HepG2 (cell line): ENCODE data around the gene SESN1. TPM values are rescaled to one million over a fixed set of nuclear protein-coding genes. Genes with fewer than 3 reads are reported as not detected.

Experiments used
- ATAC-seq: fragments of 200-7000 bp; cut with Tn5 transposase; 3 replicates; pipeline ENCODE4 v1.9.1; 2020; ENCODE audit warnings: mild to moderate bottlenecking, moderate library complexity
- BruUV-seq: library from RNA; stranded (reverse); fragments of 400-500 nt; replicated peaks from 2 replicates; lab custom pipeline; 2021; lab: Mats Ljungman, UMichigan
- CTCF ChIA-PET: fragments of 300-600 bp; formaldehyde crosslinking; extraction: SDS; loops from one replicate; lab custom pipeline; 2021; ENCODE audit warnings: low total read pairs, inconsistent platforms, low intra/inter-chr PET ratio; lab: Yijun Ruan, JAX
- POLR2A ChIA-PET: fragments of 350-600 bp; sonication (Branson Sonifier 250); formaldehyde crosslinking; loops from one replicate; lab custom pipeline; 2020; ENCODE audit warnings: antibody characterized with exemption, inconsistent platforms; lab: Yijun Ruan, JAX
- DNase-seq: peaks from one replicate; pipeline ENCODE4 v3.0.0-alpha.2; 2015; ENCODE audit warnings: low spot score
- FAIRE-seq: peaks from 3 replicates; lab custom pipeline; 2011; peaks lifted over from hg19 to GRCh38; lab: Jason Lieb, UNC
- H2AFZ ChIP-seq: one replicate; pipeline ENCODE4 v1.6.1; 2011; ENCODE audit warnings: low read length, inconsistent platforms
- H3K27ac ChIP-seq: fragments of 300-600 bp; 3 replicates; pipeline ENCODE4 v1.8.0; 2011; ENCODE audit warnings: mixed run types, mild to moderate bottlenecking, mixed read lengths, low read length, inconsistent platforms; ENCODE audit not compliant: insufficient read depth; ENCODE audit errors: extremely low read length
- H3K27me3 ChIP-seq, 2 experiments: fragments of 200-600 bp in 1 of 2; 2 replicates in 1 of 2; 3 replicates in 1 of 2; pipeline versions ENCODE4 v1.6.0 to v1.8.0; 2011; ENCODE audit warnings: low read length in 2 of 2, mild to moderate bottlenecking in 2 of 2, moderate library complexity in 2 of 2, inconsistent platforms in 1 of 2; ENCODE audit not compliant: insufficient read depth in 2 of 2, control insufficient read depth in 1 of 2
- H3K36me3 ChIP-seq, 2 experiments: fragments of 200-600 bp in 1 of 2; replicated peaks in 1 of 2; 2 replicates in 1 of 2; 3 replicates in 1 of 2; pipeline versions ENCODE4 v1.5.1 to v1.8.0; 2011; ENCODE audit warnings: low read length in 2 of 2, inconsistent platforms in 1 of 2; ENCODE audit not compliant: insufficient read depth in 2 of 2, control insufficient read depth in 1 of 2
- H3K4me1 ChIP-seq: 2 replicates; pipeline ENCODE4 v1.5.1; 2012; ENCODE audit warnings: low read length, inconsistent platforms; ENCODE audit not compliant: insufficient read depth
- H3K4me2 ChIP-seq: 2 replicates; pipeline ENCODE4 v1.6.0; 2011; ENCODE audit warnings: low read depth, low read length, inconsistent platforms
- H3K4me3 ChIP-seq, 3 experiments: fragments of 200-600 bp in 1 of 3; sonication (generic), shearing (Covaris generic) in 1 of 3; replicated peaks in 1 of 3; 2 replicates each; pipeline ENCODE4 v1.5.1; 2011 to 2016; ENCODE audit warnings: low read length in 3 of 3, inconsistent platforms in 2 of 3, low read depth in 2 of 3, mild to moderate bottlenecking in 2 of 3, control low read depth in 1 of 3, mixed read lengths in 1 of 3; ENCODE audit not compliant: insufficient read depth in 1 of 3
- H3K79me2 ChIP-seq: one replicate; pipeline ENCODE4 v1.6.1; 2011; ENCODE audit warnings: low read length, inconsistent platforms; ENCODE audit not compliant: insufficient read depth
- H3K9ac ChIP-seq: 2 replicates; pipeline ENCODE4 v1.6.0; 2011; ENCODE audit warnings: mild to moderate bottlenecking, low read depth, low read length, inconsistent platforms; ENCODE audit not compliant: insufficient read depth
- H3K9me3 ChIP-seq: 2 replicates; pipeline ENCODE4 v1.5.1; 2012; ENCODE audit warnings: mild to moderate bottlenecking, low read length
- H4K20me1 ChIP-seq: 2 replicates; pipeline ENCODE4 v1.6.0; 2011; ENCODE audit warnings: inconsistent platforms, mild to moderate bottlenecking, low read length, moderate library complexity; ENCODE audit not compliant: insufficient read depth
- BRD4 ChIP-seq: sonication (generic); formaldehyde crosslinking; IDR thresholded peaks from 2 replicates; pipeline ENCODE4 v1.4.0; 2020; ENCODE audit warnings: missing genetic modification reagents
- CENPT ChIP-seq: sonication (generic); formaldehyde crosslinking; IDR thresholded peaks from 2 replicates; pipeline ENCODE4 v1.8.0; 2022; ENCODE audit warnings: low read depth, mild to moderate bottlenecking, moderate library complexity, missing genetic modification reagents
- GATAD1 ChIP-seq: IDR thresholded peaks from 2 replicates; pipeline ENCODE4 v1.6.1; 2016; ENCODE audit warnings: missing genetic modification reagents, missing compliant biosample characterization
- GFI1 ChIP-seq: sonication (generic); formaldehyde crosslinking; IDR thresholded peaks from 2 replicates; pipeline ENCODE4 v1.5.0; 2020; ENCODE audit warnings: missing genetic modification reagents, mild to moderate bottlenecking, borderline replicate concordance
- MAZ ChIP-seq, 2 experiments: sonication (generic) in 1 of 2; formaldehyde crosslinking in 1 of 2; IDR thresholded peaks; 2 replicates each; pipeline versions ENCODE4 v1.5.0 to v1.6.1; 2012 to 2020; ENCODE audit warnings: low read depth in 2 of 2, mild to moderate bottlenecking in 2 of 2, borderline replicate concordance in 1 of 2, improper control_type of control experiment in 1 of 2, low read length in 1 of 2, missing genetic modification reagents in 1 of 2, moderate library complexity in 1 of 2
- NCOR1 ChIP-seq: fragments of 200-600 bp; sonication (generic); IDR thresholded peaks from 2 replicates; pipeline ENCODE4 v1.7.0; 2017; ENCODE audit warnings: antibody characterized with exemption, low read length, borderline replicate concordance
- PLRG1 ChIP-seq: fragments of 450-650 bp; conservative IDR thresholded peaks from 2 replicates; pipeline ENCODE4 v1.6.1; 2016
- REXO4 ChIP-seq: sonication (generic); formaldehyde crosslinking; IDR thresholded peaks from 2 replicates; pipeline ENCODE4 v1.8.0; 2022; ENCODE audit warnings: missing genetic modification reagents, mild to moderate bottlenecking, borderline replicate concordance
- SCMH1 ChIP-seq: sonication (generic); formaldehyde crosslinking; IDR thresholded peaks from 2 replicates; pipeline ENCODE4 v1.9.0; 2021; ENCODE audit warnings: missing genetic modification reagents, mild to moderate bottlenecking, borderline replicate concordance
- ZNF773 ChIP-seq: sonication (generic); formaldehyde crosslinking; IDR thresholded peaks from 2 replicates; pipeline ENCODE4 v1.4.0; 2020; ENCODE audit warnings: missing genetic modification reagents, borderline replicate concordance
- ZNF788 ChIP-seq: sonication (generic); formaldehyde crosslinking; IDR thresholded peaks from 2 replicates; pipeline ENCODE4 v1.5.0; 2020; ENCODE audit warnings: mild to moderate bottlenecking, missing genetic modification reagents, borderline replicate concordance
- WGBS: methylation state at CpG from one replicate; pipeline ENCODE4 v1.1.6; 2017; ENCODE audit warnings: low lambda C conversion rate; 5-methylcytosine and 5-hydroxymethylcytosine counted together
- in situ Hi-C: cut with HindIII; loops from 2 replicates; pipeline ENCODE4 v1.10.0; 2017; ENCODE audit warnings: low pct_unique_long_range_greater_than_20kb; ENCODE audit not compliant: extremely low pct_ligation_motif_present
- intact Hi-C: fragments of 100-400 bp; cut with micrococcal nuclease; formaldehyde crosslinking; loops from one replicate; pipeline ENCODE4 v1.10.0; 2022; ENCODE audit not compliant: unreplicated experiment
- polyA plus RNA-seq, 8 experiments: library from polyadenylated mRNA; depleted of rRNA in 3 of 8; stranded (reverse) in 7 of 8; unstranded in 1 of 8; fragments of >200 nt; fragmentation: Illumina TruSeq in 4 of 8; extraction: Trizol in 4 of 8; gene quantifications; 2 replicates each; pipeline versions ENCODE4 v1.2.1 to v1.2.3, GENCODE V29; 2011 to 2016; ENCODE audit warnings: low read depth in 4 of 8, missing spikeins in 1 of 8, mixed read lengths in 1 of 8; ENCODE audit not compliant: insufficient read depth in 1 of 8
- total RNA-seq, 5 experiments: library from RNA; depleted of rRNA; stranded (reverse); fragments of >200 nt; fragmentation: Illumina TruSeq; extraction: Trizol; gene quantifications; 2 replicates each; pipeline ENCODE4 v1.2.3, GENCODE V29; 2016; ENCODE audit warnings: low read depth in 1 of 5
- TF ChIP-seq, protein P1 (sequence below): sonication (generic); formaldehyde crosslinking; IDR thresholded peaks from 2 replicates; pipeline ENCODE4 v1.4.0; 2020; ENCODE audit warnings: missing genetic modification reagents

The SESN1 gene
- total and polyA plus RNA-seq, 2 of the 13 experiments (the other 11 are each of a cell fraction or from before 2014, with no cell fraction given) = 24.9 to 44.7 TPM

DNA sequence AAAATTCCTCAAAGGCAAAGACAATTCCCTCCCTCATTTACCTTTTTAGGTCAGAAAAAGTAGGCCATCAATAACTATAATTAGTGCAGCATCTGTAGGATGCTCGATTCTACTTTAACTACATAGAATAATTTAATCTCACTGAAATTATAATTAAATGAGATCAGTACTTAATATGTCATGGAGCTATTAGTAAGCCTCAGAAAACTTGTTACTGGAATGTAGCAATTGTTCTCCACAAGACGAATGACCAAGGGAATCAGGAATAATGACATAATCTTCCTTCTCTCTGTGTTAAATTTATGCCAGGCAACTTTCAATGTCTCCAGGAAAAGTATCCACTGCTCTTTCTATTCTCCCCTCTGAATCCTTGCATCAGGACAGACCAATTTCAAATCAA is 34.1 kb downstream of the SESN1 start:
- POLR2A ChIA-PET = no interaction called here
- no peaks in the 10 kb centered on the region for H3K27me3 ChIP-seq
- H3K4me2 ChIP-seq = no peak overlapping the region
- intact Hi-C loops = no loop called here
- H3K36me3 ChIP-seq = no peaks in the 10 kb centered on the region
- FAIRE-seq = no peak
- H3K4me1 ChIP-seq = peaks cover 16% of the 10 kb centered on the region
- H2AFZ ChIP-seq = no peak overlapping the region
- DNase-seq = no peak
- ATAC-seq = no peak
- CTCF ChIA-PET = no interaction called here
- TF ChIP-seq MAZ (IDR thresholded peaks at IDR 0.05; ENCODE audit: borderline replicate concordance, low read depth, low read length) (no peak), MAZ (CRISPR knock-in tag; IDR thresholded peaks at IDR 0.05; ENCODE audit: low read depth) (no peak), PLRG1 (no peak), REXO4 (no peak), ZNF773 (CRISPR knock-in tag) (no peak), GFI1 (CRISPR knock-in tag) (no peak), NCOR1 (no peak), ZNF788 (no peak), GATAD1 (CRISPR knock-in tag) (no peak), CENPT (no peak), SCMH1 (CRISPR knock-in tag) (no peak), BRD4 (CRISPR knock-in tag) (no peak)
- TF ChIP-seq, protein P1, sequence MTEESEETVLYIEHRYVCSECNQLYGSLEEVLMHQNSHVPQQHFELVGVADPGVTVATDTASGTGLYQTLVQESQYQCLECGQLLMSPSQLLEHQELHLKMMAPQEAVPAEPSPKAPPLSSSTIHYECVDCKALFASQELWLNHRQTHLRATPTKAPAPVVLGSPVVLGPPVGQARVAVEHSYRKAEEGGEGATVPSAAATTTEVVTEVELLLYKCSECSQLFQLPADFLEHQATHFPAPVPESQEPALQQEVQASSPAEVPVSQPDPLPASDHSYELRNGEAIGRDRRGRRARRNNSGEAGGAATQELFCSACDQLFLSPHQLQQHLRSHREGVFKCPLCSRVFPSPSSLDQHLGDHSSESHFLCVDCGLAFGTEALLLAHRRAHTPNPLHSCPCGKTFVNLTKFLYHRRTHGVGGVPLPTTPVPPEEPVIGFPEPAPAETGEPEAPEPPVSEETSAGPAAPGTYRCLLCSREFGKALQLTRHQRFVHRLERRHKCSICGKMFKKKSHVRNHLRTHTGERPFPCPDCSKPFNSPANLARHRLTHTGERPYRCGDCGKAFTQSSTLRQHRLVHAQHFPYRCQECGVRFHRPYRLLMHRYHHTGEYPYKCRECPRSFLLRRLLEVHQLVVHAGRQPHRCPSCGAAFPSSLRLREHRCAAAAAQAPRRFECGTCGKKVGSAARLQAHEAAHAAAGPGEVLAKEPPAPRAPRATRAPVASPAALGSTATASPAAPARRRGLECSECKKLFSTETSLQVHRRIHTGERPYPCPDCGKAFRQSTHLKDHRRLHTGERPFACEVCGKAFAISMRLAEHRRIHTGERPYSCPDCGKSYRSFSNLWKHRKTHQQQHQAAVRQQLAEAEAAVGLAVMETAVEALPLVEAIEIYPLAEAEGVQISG = no peak
- WGBS = 96% methylated on average over 2 of the region's 2 CpGs
- in situ Hi-C loops = no loop called here
- no TSS peak for BruUV-seq
- H3K79me2 ChIP-seq = no peaks in the 10 kb centered on the region
- no peak overlapping the region for H3K27ac ChIP-seq
- no peak overlapping the region for H3K9ac ChIP-seq
- no peaks in the 10 kb centered on the region for H3K9me3 ChIP-seq
- no peak overlapping the region for H3K4me3 ChIP-seq
- no peaks in the 10 kb centered on the region for H4K20me1 ChIP-seq
